ENCODE measurements around the gene CSGALNACT2.

- TF ChIP-seq CTCF (IDR thresholded peaks at IDR 0.05), result no peak
- TF ChIP-seq POLR2AphosphoS5 (IDR thresholded peaks at IDR 0.05), result no peak
- no peak for TF ChIP-seq POLR2A (IDR thresholded peaks at IDR 0.05)
- no peak for TF ChIP-seq EP300 (IDR thresholded peaks at IDR 0.05)
Measured at GRCh38 chr10:43155221-43155620, 17.0 kb downstream of the CSGALNACT2 start.
